GM12865 (cell line): Measurements from ENCODE around the gene DIP2C.

Experiments
- DNase-seq: peaks from one replicate; pipeline ENCODE4 v3.0.0; 2010; ENCODE audit warnings: low read depth
- H3K4me3 ChIP-seq: 2 replicates; pipeline ENCODE4 v1.5.1; 2011; ENCODE audit warnings: mild to moderate bottlenecking, low read depth, low read length, control low read depth
- TF ChIP-seq, protein P1 (sequence below): IDR thresholded peaks from 2 replicates; pipeline ENCODE4 v1.5.1; 2011; ENCODE audit warnings: low read length, control low read depth, low read depth, inconsistent platforms; ENCODE audit not compliant: insufficient read depth; ENCODE audit errors: missing control alignments

The DIP2C gene

DNA sequence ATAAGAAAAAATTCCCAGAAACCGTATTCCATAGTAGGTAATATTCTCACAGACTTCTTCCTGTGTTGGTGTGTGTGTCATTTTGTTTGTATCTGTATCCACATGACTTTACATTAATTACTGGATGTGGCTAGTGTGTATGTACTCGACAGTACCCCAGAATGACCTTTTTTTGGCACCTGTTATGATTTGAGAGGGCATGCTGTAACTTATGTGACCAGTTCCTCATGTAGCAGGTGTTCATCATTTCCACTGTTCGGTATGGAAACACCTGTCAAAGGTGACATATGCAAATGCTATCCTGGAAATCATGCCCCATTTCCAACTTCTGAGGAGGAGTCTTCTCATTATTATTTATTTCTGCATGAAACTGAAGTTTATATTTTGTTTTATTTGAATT is 464.9 kb downstream of the DIP2C start:
- TF ChIP-seq, protein P1, sequence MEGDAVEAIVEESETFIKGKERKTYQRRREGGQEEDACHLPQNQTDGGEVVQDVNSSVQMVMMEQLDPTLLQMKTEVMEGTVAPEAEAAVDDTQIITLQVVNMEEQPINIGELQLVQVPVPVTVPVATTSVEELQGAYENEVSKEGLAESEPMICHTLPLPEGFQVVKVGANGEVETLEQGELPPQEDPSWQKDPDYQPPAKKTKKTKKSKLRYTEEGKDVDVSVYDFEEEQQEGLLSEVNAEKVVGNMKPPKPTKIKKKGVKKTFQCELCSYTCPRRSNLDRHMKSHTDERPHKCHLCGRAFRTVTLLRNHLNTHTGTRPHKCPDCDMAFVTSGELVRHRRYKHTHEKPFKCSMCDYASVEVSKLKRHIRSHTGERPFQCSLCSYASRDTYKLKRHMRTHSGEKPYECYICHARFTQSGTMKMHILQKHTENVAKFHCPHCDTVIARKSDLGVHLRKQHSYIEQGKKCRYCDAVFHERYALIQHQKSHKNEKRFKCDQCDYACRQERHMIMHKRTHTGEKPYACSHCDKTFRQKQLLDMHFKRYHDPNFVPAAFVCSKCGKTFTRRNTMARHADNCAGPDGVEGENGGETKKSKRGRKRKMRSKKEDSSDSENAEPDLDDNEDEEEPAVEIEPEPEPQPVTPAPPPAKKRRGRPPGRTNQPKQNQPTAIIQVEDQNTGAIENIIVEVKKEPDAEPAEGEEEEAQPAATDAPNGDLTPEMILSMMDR, result no peak
- H3K4me3 ChIP-seq, result no peak overlapping the region
- peak; percentile 33 for DNase-seq
